Measurements from ENCODE around the gene ATG4D.

Gene ATG4D

GRCh38 chr19:10510301-10510802, 33.4 kb upstream of the ATG4D start:
- TF ChIP-seq ZBTB7A (IDR thresholded peaks at IDR 0.05; ENCODE audit: low read depth), result peak; percentile 82
- no peak for TF ChIP-seq YY1 (IDR thresholded peaks at IDR 0.05; ENCODE audit: low read depth)
- TF ChIP-seq NFIC (IDR thresholded peaks at IDR 0.05), result peak; percentile 60
- TF ChIP-seq EP300 (IDR thresholded peaks at IDR 0.05; ENCODE audit: borderline replicate concordance), result peak; percentile 38; the same call in 1 of the 2 replicates

GRCh38 chr19:10513223-10513622, 30.5 kb upstream of the ATG4D start:
- TF ChIP-seq YY1 (IDR thresholded peaks at IDR 0.05; ENCODE audit: low read depth) (no peak), CREB1 (IDR thresholded peaks at IDR 0.05; ENCODE audit: low read depth) (no peak), EGR1 (IDR thresholded peaks at IDR 0.05) (no peak), REST (IDR thresholded peaks at IDR 0.05; ENCODE audit: low read depth) (no peak), TEAD4 (IDR thresholded peaks at IDR 0.05) (no peak), CEBPB (IDR thresholded peaks at IDR 0.05) (no peak), ZBTB7A (IDR thresholded peaks at IDR 0.05; ENCODE audit: low read depth) (no peak), MAX (IDR thresholded peaks at IDR 0.05) (no peak), RAD21 (IDR thresholded peaks at IDR 0.05; ENCODE audit: low read depth) (no peak), TAF1 (IDR thresholded peaks at IDR 0.05; ENCODE audit: low read depth) (no peak), FOXM1 (IDR thresholded peaks at IDR 0.05; ENCODE audit: borderline replicate concordance, low read depth) (no peak), USF1 (IDR thresholded peaks at IDR 0.05) (no peak), TCF12 (IDR thresholded peaks at IDR 0.05; ENCODE audit: low read depth) (no peak), EP300 (IDR thresholded peaks at IDR 0.05; ENCODE audit: borderline replicate concordance) (no peak), NFIC (IDR thresholded peaks at IDR 0.05) (no peak)

- TF ChIP-seq MAX (IDR thresholded peaks at IDR 0.05) (no peak), TEAD4 (IDR thresholded peaks at IDR 0.05) (no peak), EGR1 (IDR thresholded peaks at IDR 0.05) (no peak), YY1 (IDR thresholded peaks at IDR 0.05; ENCODE audit: low read depth) (no peak), ZBTB7A (IDR thresholded peaks at IDR 0.05; ENCODE audit: low read depth) (no peak), RAD21 (IDR thresholded peaks at IDR 0.05; ENCODE audit: low read depth) (no peak), TCF12 (IDR thresholded peaks at IDR 0.05; ENCODE audit: low read depth) (no peak), CREB1 (IDR thresholded peaks at IDR 0.05; ENCODE audit: low read depth) (no peak), FOXM1 (IDR thresholded peaks at IDR 0.05; ENCODE audit: borderline replicate concordance, low read depth) (no peak), NFIC (IDR thresholded peaks at IDR 0.05) (no peak), EP300 (IDR thresholded peaks at IDR 0.05; ENCODE audit: borderline replicate concordance) (no peak), USF1 (IDR thresholded peaks at IDR 0.05) (no peak), TAF1 (IDR thresholded peaks at IDR 0.05; ENCODE audit: low read depth) (no peak), CEBPB (IDR thresholded peaks at IDR 0.05) (no peak), REST (IDR thresholded peaks at IDR 0.05; ENCODE audit: low read depth) (no peak)
Measured at GRCh38 chr19:10514211-10515145, 29.2 kb upstream of the ATG4D start.

GRCh38 chr19:10516064-10516385, 27.7 kb upstream of the ATG4D start:
- no peak for TF ChIP-seq USF1 (IDR thresholded peaks at IDR 0.05)
- TF ChIP-seq TAF1 (IDR thresholded peaks at IDR 0.05; ENCODE audit: low read depth), result no peak
- TF ChIP-seq CREB1 (IDR thresholded peaks at IDR 0.05; ENCODE audit: low read depth), result no peak
- TF ChIP-seq EGR1 (IDR thresholded peaks at IDR 0.05), result no peak
- no peak for TF ChIP-seq RAD21 (IDR thresholded peaks at IDR 0.05; ENCODE audit: low read depth)
- TF ChIP-seq TCF12 (IDR thresholded peaks at IDR 0.05; ENCODE audit: low read depth), result no peak
- no peak for TF ChIP-seq CEBPB (IDR thresholded peaks at IDR 0.05)
- no peak for TF ChIP-seq ZBTB7A (IDR thresholded peaks at IDR 0.05; ENCODE audit: low read depth)
- TF ChIP-seq MAX (IDR thresholded peaks at IDR 0.05), result no peak
- no peak for TF ChIP-seq REST (IDR thresholded peaks at IDR 0.05; ENCODE audit: low read depth)
- no peak for TF ChIP-seq FOXM1 (IDR thresholded peaks at IDR 0.05; ENCODE audit: borderline replicate concordance, low read depth)

All from Ishikawa (cell line).